Measurements from ENCODE around the gene TET3. TPM values are rescaled to one million over a fixed set of nuclear protein-coding genes. Genes with fewer than 3 reads are reported as not detected.

The TET3 gene
- 2.3 TPM for total RNA-seq
- long read RNA-seq = 0 reads

DNA sequence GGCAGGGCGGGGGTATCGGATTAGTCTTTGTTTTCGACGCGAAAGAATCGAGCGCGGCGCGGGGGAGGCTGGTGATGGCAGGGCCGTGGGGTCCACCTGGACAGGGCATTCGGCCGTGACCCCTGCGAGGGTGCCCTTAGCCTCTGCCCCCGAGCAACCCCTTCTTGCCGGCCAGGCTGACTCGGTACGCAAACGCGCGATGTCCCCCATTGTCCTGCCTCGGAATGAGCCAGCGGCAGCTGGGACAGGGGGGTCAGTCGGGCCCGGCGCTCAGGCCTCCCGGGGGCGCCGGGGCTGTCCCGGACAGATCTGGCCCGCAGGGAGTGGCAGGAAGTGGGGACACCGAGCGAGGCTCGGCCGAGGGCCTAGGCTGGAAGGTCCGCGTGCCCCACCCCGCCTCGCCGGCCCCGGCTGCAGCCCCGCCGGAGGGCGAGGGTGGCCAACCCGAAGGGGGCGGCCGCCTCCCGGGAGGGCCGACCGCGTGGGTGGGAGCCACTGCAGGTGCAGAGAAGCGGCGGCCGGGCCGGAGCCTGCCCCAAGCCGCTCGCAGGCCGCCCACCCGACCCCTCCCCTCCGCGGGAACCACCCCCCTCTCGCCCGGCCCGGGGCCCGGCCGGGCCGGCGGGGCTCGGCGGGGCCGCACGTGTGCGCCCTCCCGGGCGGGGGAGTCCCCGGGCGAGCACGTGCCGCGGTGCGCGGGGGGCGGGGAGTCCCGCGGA lies at the start of gene TET3:
Gene TET3, plus strand, starts transcription at position 708 of the 719 bp plus-strand sequence. CDS start 1,494 bp downstream, outside the sequence.
- Histone ChIP-seq H3K4me1 (peaks cover 82% of the 10 kb centered on the region), H3K27ac (replicated peaks) (peak within 1 kb of the TSS; percentile 63), H3K27me3 (ENCODE audit: low read depth) (no peaks in the 10 kb centered on the region), H3K36me3 (no peaks in the 10 kb centered on the region), H3K4me3 (peak within 1 kb of the TSS; percentile 74), H3K9me3 (replicated peaks) (no peaks in the 10 kb centered on the region)
- intact Hi-C loops (cut with micrococcal nuclease) = no loop called here
- no peak for TF ChIP-seq CTCF (IDR thresholded peaks at IDR 0.05; ENCODE audit: borderline replicate concordance)
- DNase-seq = no peak

DNA sequence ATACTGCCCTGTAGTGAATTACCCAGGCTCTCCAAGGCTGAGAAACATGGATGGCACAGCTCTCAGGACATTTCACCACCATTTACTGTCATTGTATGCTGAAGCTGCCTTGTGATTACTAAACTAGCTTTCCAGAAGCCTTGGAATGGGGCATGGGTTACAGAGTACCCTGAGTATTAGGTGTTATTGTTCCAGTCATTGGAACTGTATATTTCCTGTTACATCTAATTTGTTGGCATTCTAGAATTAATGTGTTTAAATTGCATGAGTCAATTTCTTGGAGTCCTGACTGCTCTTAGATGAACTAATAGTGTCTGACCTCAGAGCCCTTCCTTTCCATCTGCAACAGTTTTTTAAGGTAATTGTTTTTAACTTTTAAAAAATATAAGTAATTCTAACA lies 49.1 kb upstream of the TET3 start:
- Histone ChIP-seq H3K4me3 (no peak overlapping the region), H3K9me3 (replicated peaks) (no peaks in the 10 kb centered on the region), H3K27ac (replicated peaks) (no peak overlapping the region), H3K4me1 (peaks cover 50% of the 10 kb centered on the region), H3K36me3 (peaks cover 12% of the 10 kb centered on the region), H3K27me3 (ENCODE audit: low read depth) (no peaks in the 10 kb centered on the region)
- DNase-seq = no peak
- intact Hi-C loops (cut with micrococcal nuclease) = no loop called here
- TF ChIP-seq CTCF (IDR thresholded peaks at IDR 0.05; ENCODE audit: borderline replicate concordance) = no peak

GRCh38 chr2:73937103-73937885 lies 47.4 kb upstream of the TET3 start:
- Histone ChIP-seq H3K36me3 (peaks cover 12% of the 10 kb centered on the region), H3K4me1 (peaks cover 35% of the 10 kb centered on the region), H3K27me3 (ENCODE audit: low read depth) (no peaks in the 10 kb centered on the region), H3K4me3 (no peak overlapping the region), H3K9me3 (replicated peaks) (no peaks in the 10 kb centered on the region), H3K27ac (replicated peaks) (no peak overlapping the region)
- intact Hi-C loops (cut with micrococcal nuclease) = no loop called here
- TF ChIP-seq CTCF (IDR thresholded peaks at IDR 0.05; ENCODE audit: borderline replicate concordance) = no peak
- DNase-seq = no peak

- intact Hi-C loops (cut with micrococcal nuclease) = no loop called here
- Histone ChIP-seq H3K4me3 (no peak overlapping the region), H3K4me1 (peaks cover 34% of the 10 kb centered on the region), H3K9me3 (replicated peaks) (no peaks in the 10 kb centered on the region), H3K36me3 (peaks cover 6% of the 10 kb centered on the region), H3K27me3 (ENCODE audit: low read depth) (no peaks in the 10 kb centered on the region), H3K27ac (replicated peaks) (no peak overlapping the region)
- no peak for TF ChIP-seq CTCF (IDR thresholded peaks at IDR 0.05; ENCODE audit: borderline replicate concordance)
- no peak for DNase-seq
Observed at GRCh38 chr2:73937899-73938298, 46.8 kb upstream of the TET3 start.

GRCh38 chr2:73938718-73939352 lies 45.9 kb upstream of the TET3 start:
- Histone ChIP-seq H3K27me3 (ENCODE audit: low read depth) (no peaks in the 10 kb centered on the region), H3K27ac (replicated peaks) (peak overlapping the region; percentile 6), H3K36me3 (peaks cover 11% of the 10 kb centered on the region), H3K4me1 (peaks cover 34% of the 10 kb centered on the region), H3K4me3 (no peak overlapping the region), H3K9me3 (replicated peaks) (no peaks in the 10 kb centered on the region)
- TF ChIP-seq CTCF (IDR thresholded peaks at IDR 0.05; ENCODE audit: borderline replicate concordance) = no peak
- no peak for DNase-seq
- intact Hi-C loops (cut with micrococcal nuclease) = no loop called here

Data from left ventricle myocardium inferior (tissue), 1 donor.